ENCODE data around the gene PRR30.

PRR30 gene

DNA sequence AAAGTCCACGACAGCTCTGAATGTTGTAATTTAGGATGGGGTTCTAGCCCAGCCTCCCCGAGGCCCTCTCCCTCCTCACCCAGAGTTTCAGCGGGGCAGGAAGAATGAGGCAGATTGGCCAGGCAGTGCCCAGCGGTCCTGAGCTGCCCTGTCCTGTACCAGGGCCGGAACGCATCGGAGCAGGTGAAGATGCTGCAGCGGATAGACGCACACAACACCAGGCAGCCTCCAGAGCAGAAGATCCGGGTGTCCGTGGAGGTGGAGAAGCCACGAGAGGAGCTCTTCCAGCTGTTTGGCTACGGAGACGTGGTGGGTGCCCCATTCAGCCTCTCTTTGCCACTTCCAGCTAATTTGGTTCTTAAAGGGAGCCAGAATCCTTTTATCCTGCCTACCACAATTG lies 41.9 kb downstream of the PRR30 start:
- no peak for DNase-seq

DNA sequence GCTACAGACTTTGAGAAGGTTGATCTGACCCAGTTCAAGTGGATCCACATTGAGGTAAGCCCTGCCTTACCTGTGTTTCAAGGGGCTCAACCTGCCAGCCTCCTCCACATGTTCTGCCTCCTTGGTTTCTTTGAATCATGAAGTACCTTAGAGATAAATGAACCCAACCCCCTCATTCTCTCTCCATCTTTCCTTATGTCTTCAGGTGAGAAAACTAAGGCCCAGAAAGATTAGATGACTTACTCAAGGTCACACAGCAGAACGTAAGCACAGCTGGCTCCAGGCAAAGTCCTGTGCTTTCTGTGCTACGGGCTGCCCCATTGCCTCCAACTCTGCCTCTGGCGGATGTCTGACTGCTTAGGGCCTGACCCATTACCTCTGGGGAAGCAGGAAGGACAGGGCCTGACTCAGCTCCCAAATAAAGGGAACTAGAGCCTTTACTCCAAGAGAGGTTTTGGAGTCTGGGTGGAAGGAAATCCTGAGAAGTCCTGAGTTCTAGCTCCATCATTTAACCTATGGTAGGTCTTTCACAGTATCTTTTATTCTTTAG lies 42.4 kb downstream of the PRR30 start:
- DNase-seq: no peak

DNA sequence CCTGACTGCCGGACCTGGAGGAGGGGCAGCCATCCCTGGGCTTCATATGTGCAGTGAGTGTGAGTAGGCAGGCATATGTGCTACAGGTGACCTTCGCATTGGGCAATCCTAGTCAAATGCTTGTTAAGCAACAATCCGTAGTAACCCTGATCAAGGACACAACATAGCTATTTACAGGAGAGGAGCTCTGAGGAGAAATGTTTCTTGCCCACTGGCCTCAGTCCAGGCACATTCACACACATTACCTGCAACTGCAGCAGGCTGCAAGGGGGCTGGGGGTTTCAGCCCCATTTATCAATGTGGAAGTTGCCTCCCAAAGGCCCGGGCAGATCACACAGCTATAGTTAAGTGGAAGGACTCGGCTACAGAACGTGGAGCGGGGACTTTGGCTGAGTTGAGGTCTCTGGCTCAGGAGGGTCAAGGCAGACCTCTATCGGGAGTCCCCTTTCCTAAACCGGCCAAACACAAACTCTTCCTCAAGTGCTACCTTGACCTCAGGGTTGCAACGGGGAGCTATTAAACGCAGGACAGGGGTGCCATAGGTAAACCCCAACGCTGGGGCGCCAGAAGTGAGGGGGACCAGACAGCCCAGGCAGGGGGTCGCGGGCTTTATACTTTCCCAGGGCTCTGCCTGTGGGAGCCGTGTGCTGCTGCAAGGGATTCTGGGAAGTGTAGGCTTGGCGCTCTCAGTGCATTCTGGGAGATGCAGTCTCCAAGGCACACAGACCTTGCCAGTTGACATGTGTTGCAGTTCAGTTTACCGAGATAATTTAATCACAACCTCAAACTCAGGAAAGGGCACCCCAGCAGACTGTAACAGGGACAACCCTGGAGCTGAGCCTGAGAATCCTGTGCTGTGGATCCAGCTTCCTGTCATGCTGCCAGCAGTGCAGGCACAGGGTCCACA lies 43.2 kb downstream of the PRR30 start:
- DNase-seq: peak; percentile 62

DNA sequence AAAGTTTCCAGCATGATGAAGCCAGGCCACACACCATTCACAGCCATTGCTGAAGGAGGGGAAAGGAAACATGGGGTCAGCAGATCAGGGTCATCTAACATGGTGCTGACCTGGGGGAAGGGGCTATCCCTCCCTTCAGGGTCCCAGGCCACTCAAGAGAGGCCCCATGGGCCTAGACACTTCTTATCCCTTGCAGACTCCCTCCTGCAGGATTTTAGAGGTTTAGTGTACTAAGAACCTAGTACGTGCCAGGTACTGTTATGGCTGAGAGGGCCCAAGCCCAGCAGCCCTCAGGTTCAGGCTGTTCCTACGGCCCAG lies 43.8 kb downstream of the PRR30 start:
- DNase-seq: no peak

DNA sequence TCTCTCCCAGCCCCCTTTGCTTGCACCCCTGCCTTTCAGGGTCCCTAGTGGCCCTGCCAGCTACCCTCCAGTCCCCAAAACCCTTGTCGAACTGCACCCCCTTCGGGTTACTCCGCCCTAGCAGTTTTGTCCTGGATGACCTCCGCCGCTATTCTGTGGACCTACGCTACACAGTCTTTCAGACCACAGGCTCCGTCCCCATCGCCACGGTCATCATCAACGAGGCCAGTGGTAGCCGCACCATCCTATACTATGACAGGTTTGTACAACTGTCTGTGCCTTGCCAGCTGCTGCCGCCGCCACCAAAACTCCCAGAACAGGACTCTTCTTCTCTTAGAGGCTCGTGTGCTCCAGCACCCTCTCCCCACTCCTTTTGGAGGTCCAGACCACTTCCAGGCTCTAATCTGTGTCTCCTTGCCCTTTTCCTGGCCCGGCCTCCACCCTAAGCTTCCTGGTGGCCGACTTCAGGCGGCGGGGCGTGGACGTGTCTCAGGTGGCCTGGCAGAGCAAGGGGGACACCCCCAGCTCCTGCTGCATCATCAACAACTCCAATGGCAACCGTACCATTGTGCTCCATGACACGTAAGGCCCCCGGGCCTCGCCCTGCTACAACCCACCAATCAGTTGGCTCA lies 44.7 kb downstream of the PRR30 start:
- no peak for DNase-seq

DNA sequence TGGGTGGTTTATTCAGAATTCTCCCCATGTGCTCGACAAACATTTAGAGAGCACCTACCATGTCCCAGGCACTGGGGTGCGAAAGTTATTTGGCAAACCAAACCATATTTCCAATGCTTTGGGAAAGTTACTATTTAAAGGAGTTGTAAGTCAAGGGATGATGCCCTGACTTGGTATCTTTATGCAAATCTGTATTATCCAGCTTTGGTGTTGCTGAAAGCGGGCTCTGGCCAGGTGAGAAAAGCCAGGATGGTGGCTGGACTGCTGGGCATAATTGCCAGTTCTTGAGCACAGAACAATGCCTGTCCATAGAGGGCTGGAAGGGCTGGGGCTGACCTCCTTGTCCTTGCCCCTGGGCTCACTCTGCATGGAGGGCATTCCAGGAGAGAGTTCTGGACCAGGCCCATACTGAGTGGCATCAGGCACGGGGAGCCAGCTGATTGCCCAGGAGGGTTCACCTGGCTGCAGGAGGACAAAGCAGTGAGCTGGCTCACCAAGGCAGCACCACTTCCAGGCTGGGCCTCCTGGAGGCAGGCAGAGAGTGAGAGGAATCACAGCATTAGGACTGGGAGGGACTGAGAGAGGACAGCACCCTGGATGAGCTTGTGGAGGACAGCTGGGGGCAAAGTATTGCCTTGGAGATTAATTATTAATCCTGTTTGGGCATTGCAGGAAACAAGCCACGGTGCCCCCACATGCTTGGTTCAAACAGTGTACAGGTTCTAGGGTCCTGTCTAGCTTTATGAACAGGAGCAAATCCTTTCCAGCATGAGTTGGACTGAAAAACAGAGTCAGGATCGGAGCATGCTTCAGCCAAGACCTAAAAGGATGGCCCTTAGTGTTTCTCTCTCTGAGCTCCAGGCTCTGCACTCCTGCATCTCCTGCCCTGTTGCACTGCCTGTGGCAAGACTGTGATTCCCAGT lies 45.5 kb downstream of the PRR30 start:
- no peak for DNase-seq

DNA sequence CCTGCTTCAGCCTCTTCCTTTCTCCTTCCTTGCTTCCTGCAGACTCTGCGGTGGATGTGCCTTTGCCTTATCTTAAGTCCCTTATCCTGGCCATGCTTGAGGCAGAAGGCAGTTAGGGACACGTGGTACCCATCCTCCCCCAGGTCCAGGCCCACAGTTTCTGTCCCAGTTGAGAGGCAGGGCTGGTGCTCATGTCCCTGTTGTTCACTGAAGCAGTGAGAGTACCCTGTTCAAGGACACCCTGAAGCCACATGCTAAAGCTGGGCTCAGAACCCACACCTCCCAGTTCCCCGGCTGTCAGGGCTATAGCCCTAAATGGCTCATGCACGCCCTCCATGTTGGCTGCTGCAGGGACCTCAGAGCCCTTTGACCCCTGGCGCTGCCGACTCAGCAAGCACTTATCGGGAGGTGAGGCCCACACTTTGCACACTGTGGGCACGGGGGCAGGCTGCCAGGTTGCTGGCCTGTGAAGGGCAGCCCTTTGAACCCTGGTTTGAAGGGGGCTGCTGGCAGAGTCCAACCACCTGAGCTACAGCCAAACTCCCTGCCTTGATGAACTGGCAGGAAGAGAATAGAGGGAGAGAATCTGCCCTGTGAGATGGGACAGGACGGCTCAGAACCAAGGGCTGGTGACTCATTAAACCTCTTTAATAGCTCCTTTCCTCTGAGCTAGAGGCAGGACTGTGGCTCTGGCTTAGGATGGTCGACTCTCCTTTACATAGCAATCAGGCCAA lies 46.3 kb downstream of the PRR30 start:
- DNase-seq: no peak

DNA sequence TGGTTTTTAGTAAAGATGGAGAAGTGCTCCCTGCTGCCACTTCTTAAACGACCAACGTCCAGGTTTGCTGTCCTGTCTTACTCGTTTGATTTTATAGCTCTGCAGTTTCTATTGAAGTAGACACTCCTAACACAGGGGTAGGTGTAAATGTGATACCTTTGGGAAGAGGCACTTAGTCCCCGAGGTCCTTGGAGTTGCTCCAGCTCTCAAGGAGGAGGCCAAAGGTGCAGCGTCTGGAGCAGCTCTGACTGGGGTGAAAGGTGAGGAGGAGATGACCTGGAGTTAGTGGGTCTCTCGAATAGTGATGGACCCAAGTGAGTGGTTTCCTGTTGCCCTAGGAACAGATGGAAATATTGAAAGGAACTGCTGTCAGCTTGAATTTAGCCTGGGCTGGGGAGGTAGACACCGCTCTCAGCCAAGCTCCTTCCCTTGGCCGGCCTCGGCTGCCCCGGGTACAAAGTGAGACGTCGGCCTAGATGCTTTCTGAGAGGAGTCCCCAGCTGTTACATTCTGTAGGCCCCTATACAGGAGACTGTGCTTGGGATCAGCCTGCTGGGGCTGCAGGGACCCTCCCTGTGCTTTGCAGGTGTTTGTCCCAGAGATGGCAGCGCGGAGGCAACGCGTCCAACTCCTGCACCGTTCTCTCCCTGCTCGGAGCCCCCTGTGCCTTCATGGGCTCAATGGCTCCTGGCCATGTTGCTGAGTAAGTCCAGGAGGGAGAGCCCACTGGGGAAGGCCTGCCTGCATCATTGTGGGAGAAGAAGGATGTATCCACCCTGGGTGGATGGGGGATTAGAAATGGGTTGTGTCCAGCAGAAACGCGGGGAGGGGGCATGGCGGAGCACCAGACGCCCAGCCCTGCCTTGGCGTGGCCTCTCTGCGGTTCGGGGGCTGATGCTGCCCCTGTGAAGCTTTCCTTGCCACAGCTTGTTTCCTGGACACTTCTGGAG lies 47.2 kb downstream of the PRR30 start:
- DNase-seq: no peak

DNA sequence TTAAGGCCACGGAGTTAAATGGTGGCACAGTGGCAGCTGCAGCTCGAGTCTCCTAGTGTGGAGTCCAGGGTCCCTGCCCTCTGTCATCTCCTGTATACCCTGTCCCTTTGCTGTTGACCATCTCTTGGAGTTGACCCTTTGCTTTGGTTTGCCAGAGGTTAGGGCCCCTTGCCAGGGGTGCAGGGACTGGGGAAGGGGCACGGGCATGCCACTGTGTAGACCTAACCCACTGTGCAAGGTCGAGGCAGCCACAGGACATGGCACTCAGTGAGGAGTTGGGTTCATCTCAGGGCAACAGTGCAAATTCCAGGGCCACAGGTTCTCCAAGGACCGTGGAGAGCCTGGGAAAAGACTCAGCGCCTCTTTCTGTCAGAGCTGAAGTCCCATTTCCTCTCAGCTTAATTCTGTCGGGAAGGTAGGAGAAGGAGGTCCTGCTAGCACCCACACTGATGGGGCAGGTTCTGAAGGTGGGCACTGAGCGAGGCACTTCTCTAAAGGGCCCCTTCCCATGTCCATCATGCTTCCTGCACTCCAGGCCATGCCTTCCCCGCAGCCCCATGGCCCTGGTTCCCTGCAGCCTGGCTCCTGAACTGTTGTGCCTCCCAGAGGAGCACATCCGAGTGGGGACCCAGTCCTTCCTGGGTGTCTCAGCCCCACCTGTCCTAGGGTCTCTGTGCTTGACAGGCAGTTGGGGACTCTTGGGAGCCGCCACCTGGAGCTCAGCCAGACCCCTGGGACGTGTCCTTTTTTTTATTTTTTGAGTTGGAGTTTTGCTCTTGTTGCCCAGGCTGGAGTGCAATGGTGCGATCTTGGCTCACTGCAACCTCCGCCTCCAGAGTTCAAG lies 49.9 kb downstream of the PRR30 start:
- DNase-seq: no peak

DNA sequence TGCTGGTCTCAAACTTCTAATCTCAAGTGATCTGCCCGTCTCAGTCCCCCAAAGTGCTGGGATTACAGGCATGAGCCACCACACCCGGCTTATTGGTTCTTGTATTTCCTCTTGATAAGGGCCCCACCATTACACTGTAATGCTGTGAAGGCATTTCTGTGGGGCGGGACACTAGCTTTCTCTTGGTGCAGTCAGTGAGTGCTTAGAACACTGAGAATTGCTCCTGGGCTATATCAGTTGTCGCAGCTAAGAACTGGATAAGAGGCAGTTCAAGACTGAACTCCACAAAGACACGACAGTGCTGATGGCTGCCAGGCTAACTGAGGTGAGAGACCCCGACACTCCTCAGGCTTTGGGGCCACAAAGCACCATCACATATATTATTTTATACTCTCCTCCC lies 50.6 kb downstream of the PRR30 start:
- DNase-seq: no peak

DNA sequence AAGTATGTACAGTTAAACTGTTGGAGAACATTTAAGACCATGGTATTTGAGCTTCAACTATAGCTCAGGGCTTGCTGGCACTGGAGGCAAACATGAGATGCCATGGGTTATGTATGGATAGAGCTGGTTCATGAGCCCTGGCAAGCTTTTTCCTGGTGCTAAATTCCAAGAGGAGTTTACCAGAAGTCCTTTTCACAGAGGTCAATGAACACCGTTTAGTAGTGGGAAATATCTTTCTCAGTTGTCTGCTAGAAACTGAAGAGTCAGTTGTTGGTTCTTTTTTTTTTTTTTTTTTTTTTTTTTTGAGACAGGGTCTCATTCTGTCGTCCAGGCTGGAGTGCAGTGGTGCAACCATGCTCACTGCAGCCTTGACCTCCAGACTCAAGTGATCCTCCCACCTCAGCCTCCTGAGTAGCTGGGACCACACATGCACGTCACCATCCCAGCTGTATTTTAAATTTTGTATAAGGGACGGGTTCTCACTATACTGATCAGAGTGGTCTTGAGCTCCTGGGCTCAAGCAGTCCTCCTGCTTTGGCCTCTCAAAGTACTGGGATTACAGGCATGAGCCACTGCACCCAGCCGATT lies 51.3 kb downstream of the PRR30 start:
- no peak for DNase-seq
